SH-SY5Y (cell line): ENCODE measurements around the gene PLOD2.

Source experiments
- GATA2 ChIP-seq: IDR thresholded peaks from 2 replicates; pipeline ENCODE4 v1.6.1; 2011; ENCODE audit warnings: mild to moderate bottlenecking, low read depth, low read length
- GATA3 ChIP-seq: IDR thresholded peaks from 2 replicates; pipeline ENCODE4 v1.6.1; 2011; ENCODE audit warnings: low read depth, mild to moderate bottlenecking, low read length, moderate library complexity

Gene PLOD2

DNA sequence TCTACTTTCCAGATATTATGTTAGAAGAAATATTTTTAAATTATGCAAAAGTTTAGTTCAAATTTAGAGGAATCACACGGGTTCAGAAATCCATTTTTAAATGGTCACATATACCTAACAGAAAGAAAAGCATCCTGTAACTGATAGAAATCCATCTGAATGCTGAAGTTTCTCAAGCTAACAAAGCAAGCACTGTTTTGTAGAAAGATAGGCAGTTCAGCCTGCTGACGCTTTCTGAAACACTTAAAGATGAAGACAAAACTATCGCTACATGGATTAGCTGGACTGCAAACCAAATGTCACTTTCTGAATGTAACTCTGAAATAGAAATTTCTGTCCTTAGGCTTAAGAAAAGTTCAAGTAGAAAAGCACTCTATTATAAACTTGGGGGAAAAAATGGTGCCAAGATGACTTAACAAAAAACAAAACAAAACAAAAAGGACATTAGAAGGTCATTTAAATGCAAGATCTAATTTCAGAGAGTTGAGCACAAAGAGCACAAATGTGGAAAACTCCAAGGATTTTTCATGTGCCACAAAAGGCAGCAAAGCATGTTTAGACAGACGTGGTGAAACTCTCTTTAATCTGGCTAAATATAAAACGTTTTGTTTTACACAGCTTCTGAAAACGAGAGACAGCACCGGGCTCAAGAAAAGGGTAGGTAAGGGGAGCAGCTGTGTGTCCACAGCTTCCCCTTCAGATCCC, 1.2 kb downstream of the PLOD2 start:
- no peak for TF ChIP-seq GATA3
- no peak for TF ChIP-seq GATA2

DNA sequence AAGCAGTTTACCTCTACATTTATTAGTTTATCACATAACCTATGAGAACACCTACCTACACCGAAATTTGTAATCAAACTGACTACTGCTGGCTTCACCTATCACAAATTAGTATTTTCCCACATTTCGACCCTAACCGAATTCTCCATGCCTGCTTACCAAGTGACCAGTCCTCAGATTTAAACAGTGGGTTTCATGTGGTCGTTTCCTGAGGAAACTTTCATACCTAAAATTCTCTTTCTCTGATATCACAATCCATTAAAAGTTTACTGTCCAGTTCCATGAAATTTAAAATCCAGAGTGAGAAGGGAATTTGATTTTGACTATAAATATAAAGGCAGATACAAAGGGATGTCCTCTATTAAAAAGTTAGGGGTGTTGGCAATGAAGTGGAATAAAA, 1.9 kb downstream of the PLOD2 start:
- no peak for TF ChIP-seq GATA3
- TF ChIP-seq GATA2 = no peak

DNA sequence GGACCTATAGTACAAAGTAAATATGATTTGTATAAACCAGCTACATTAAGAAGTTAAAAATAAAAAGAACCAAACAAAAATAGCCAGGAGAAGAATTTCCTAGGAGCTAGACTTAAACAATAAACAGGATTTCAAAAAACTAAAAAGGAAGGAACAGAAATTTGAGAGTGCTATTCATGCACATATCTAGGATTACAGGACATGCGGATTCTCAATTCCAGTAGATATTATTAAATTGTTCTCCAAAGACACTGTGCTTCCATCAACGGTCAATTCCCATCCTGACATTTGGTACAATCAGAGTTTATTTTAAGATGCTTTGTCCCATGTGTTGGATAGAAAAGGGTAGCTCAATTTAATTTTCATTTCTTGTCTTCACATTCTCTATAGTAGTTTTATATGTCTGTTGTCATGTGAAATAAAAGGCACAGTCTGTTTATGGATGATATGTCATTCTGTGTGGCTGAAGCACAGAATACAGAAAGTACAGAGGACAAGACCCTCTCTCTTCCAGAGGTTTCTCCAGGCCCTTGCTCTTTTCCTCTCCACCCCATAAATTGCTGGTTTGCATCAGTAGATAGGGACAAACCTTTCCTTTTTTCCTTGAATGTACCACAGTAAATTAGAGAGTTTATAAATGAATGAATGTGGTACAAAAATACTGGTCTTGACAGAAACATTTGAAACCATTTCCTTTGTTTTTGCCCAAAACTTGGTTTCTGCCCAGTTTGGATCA, 3.5 kb downstream of the PLOD2 start:
- TF ChIP-seq GATA2 (no peak), GATA3 (no peak)

DNA sequence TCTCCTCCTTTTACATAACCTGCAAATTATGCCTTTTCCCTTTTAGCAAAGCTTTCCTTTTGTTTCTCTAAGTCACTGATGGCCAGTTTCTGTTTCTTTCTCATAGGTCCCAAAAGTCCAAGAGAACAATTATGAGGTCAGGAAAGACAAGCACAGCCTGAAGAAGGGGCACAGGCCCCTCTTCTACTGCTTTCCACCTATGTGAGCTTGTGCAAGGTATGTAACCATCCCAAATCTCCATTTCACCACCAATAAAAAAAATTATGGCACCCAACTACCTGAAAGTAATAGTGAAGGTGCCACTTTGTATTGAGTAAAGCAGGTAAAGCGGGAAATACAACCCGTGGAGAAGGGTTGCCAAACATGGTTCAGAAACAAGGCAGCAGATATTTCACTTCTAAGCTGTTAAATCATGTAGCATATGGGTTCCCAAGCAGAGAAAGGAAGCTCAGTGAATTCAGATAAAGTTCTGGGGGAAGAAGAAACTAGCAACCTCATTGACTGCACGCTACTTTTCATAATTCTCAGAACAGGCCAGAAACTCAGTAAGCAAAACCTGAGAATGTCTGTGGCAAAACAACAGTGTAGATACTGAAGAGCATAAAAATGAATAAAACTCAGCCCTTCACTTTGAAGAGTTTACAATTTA, 4.2 kb downstream of the PLOD2 start:
- TF ChIP-seq GATA3 (no peak), GATA2 (no peak)

DNA sequence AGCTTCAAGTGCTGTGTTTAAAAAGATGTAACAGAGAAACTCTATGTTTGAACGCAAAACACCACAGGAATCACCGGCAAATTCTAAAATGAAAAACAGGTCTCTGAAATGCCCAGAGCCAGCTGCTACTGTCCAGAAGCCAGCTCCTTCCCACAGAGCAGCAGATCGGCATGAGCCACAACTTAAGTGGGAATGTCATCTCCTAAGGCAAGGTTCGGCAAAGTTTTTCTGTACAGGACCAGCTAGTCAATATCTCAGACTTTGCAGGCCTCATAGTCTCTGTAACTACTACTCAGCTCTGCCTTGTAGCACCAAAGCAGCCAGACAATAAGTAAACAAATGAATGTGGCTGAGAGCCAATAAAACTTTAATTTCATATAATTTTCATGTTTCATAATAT, 4.9 kb downstream of the PLOD2 start:
- TF ChIP-seq GATA2 (no peak), GATA3 (no peak)

DNA sequence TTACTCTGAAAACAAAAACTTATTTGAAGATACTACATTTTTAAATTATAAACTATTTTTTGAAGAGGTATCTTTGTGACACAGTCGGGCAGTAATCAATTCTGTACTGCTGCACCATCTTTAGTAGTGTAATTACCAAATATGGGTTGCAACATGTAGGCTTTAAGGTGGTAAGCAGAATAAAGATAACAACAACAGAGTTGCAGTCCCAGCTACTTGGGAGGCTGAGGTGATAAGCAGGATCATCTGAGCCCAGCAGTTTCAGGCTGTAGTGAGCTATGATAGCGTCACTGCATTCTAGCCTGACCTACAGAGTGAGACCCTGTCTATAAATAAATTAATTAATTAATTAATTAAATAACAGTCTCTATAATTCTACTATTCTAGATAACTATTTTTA, 6.0 kb downstream of the PLOD2 start:
- TF ChIP-seq GATA2 = no peak
- TF ChIP-seq GATA3 = no peak

DNA sequence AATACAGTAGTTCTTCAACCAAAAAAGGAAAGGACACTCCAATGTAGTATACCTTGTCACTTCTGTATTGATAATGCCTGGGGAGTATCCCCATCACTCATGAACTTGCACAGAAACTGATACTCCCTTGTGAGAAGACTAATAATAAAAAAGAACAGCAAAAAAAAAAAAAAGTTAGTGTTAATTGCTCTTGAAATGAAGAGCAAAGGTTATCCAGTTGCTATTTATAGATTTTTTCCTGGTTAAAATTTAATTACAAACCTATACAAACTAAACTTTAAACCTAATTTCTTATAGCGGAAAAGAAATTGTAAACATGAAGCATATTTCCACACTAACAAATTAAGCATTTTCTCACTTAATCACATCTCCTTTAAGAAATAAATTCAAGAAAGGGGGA, 6.7 kb downstream of the PLOD2 start:
- TF ChIP-seq GATA2 (no peak), GATA3 (no peak)

DNA sequence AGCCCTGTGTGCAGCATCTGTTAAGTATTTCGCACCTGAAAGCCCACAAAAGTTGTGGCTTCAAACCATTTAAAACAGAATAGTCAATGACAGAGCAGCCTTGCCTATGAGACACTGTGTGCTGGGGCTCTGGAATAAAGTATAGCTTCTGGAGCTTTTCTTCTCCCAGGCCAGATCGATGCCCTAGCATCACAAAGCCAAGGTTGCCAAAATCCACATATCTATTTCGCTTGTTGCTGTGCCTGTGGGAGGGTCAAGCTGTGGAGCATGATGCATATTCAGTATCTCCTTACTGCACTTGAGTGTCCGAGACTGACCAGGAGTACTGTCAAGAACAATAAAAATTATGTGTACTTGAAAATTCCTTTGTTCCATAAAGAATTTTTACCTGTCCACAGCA, 7.6 kb downstream of the PLOD2 start:
- TF ChIP-seq GATA3 = no peak
- no peak for TF ChIP-seq GATA2

DNA sequence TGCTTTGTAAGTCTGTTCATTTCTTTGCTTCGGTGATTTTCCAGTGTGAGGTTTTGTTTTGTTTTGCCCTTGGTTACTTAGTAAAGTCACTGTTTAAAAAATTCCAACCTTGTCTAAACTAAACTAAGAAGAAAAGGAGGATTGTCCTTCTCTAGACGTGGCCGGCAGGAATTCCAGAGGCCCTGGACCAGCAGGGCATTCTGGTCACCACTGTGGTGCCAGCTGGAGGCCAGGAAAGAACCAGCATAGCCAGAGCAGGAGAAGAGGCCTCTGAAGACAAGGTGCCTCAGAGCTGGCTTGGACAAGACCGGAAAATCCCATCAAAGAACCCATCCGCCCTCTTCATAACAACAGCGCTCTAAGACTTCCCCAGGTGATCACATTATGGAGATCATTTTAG, 8.2 kb downstream of the PLOD2 start:
- TF ChIP-seq GATA3 (no peak), GATA2 (no peak)

DNA sequence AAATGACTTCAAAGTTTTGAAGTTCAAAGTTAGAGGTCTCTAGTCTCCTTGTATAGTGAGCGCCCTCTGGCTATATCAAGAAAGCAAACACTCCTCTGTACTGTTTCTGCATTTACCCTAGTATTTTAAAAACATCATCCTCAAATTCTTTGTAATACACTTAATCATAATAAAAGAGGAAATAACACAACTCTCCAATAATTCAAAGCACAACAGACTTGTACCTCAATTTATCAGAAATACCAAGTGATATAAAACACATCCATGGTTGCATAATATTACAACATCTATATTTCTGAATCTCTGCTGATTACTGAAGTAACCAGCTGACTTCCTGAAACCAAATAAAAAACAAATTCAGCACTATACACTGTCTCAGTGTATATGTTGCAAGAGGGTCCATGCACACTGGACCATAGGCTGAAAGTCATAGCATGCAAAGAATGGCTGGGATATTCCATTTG, 12.5 kb downstream of the PLOD2 start:
- TF ChIP-seq GATA2 = no peak
- no peak for TF ChIP-seq GATA3

DNA sequence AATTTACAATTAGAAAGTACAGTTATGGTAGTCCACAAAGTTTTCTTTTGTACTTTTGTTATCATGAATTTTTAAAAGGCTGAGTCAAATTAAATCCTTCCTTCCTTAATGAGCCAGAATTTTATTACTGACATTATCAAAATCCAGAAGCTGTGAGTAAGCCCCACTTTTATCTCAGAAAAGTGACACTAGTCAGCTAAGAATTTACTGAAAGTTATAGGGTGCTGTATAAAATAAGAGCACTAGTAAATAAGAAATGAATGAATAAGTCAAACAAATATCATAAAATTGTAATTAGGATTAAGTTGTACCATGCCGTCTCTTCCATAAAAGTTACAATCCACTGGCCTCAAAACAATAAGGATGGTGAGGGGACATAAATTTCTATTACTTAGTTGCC, 15.3 kb downstream of the PLOD2 start:
- TF ChIP-seq GATA3 (no peak), GATA2 (no peak)

DNA sequence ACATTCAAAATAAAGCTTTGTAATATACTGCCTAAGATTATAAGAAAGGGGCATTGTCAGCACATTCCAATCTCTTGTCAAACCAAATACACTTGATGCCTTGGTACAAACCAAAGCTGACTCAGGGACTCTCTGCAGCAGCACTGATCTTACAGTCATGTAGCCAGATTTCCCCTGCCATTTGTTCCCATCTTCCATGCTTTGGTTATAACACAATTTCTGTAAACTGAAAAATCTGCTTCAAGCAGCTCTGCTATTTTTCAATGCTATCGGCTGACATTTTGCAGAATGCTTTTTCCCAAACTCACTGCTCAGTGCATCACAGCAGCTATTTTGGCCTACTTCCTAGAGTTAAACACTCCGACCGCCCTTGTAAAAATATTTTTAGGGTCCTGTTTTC, 18.2 kb downstream of the PLOD2 start:
- TF ChIP-seq GATA2 (no peak), GATA3 (no peak)

DNA sequence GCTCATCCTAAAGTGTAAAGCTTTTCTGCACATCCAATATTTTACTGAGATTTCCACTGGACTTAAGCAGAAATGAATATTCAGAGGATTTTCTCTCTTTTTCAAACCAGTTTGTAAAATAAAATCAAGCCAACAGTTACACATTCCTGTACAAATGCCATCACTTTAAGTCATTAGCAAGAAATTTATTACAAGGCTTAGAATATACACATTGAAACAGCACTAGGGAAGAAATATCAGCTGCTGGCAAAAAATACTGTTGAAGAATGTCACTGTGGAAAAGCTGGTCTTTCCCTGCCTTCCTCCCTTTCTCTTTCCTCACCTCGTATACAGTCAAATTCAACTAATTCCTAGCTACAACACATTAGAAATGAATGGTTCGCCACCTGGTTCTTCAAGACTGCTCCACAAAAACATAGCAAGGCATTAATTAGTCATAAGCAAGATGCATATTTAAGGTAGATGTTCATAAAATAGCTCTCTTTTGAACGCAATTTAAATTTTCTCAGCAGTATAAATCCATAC, 21.3 kb downstream of the PLOD2 start:
- TF ChIP-seq GATA2 = no peak
- no peak for TF ChIP-seq GATA3

DNA sequence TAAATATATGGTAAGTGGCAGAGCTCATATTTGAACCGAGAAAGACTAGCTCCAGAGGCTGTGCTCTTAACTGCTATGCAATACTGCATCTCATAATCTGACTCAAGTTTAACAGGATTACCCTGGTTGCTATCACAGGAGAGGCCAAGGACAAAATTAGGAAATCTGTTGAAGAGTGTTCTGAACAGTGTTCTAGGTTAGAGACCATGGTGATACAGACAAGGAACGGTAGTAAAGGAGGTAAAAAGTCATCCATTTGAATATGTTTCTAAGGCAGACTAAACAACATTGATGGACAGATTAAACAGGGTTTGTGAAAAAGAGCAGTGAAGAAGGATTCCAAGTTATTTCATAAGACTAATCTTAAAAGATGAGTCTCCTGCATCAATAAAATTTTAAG, 22.1 kb downstream of the PLOD2 start:
- TF ChIP-seq GATA2 (no peak), GATA3 (no peak)

DNA sequence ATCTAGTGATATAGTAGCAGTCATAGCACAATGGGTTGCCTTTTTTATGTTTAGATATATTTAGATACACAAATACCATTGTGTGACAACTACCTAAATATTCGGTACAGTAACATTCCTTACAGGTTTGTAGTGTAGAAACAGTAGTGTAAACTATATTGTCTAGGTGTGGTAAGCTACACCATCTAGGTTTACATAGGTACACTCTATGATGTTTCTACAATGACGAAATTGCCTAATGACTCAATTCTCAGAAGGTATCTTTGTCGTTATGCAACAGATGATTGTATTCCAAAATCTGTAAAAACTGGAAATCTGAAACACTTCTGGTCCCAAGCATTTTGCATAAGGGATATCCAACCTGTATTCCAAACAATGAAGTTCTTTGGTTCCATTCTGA, 24.3 kb downstream of the PLOD2 start:
- TF ChIP-seq GATA2 = no peak
- TF ChIP-seq GATA3 = no peak

DNA sequence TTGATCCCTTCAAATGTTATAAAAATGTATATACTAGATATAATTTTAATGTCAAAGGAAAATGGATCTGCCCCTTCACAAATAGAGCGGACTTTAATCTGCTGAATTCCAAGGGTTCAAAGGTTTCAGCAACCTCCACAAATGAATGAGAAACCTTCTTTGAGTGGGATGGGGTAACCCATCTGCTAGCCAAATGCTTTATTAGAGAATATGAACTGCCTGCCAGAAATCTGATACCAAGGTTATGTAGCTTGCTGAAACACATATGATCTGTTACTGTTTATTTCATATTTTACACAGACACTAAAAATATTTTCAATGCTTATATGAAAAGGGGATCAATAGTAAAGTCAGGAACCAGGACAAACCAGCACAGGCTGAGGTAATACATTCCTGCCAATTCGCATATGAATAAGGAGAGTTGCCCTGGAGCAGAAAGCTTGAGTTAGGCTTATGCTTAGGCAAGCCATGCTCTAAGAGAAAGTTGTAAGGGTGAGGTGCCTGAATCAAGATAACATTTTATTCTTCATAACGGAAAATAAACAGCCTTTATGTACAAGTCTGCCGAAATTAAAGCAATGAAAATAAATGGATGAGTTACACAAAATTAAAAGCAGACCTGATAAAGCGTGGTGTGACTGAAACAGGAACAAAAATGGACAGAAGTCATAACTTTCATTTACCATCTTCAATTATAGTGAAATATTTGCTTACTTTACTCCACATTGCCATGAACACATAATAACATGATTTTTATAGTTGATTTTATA, 26.5 kb downstream of the PLOD2 start:
- TF ChIP-seq GATA3 = no peak
- TF ChIP-seq GATA2 = no peak
